HFF-Myc (cell line): ENCODE results near the gene EXOC2.

Source experiments
- DNase-seq: peaks from one replicate; pipeline ENCODE4 v3.0.0-alpha.2; 2011; ENCODE audit warnings: low read depth; ENCODE audit errors: extremely low read depth
- H3K4me3 ChIP-seq: replicated peaks from 2 replicates; pipeline ENCODE4 v1.5.1; 2011; ENCODE audit warnings: low read depth, mild to moderate bottlenecking, control low read depth, low read length
- CTCF ChIP-seq: IDR thresholded peaks from 2 replicates; pipeline ENCODE4 v1.5.1; 2012; ENCODE audit warnings: mild to moderate bottlenecking, low read depth, low read length, control low read depth; ENCODE audit errors: missing control alignments

Gene EXOC2

GRCh38 chr6:680251-680650 is 12.7 kb downstream of the EXOC2 start:
- H3K4me3 ChIP-seq = no peak overlapping the region
- no peak for TF ChIP-seq CTCF
- no peak for DNase-seq

- no peak overlapping the region for H3K4me3 ChIP-seq
- DNase-seq = no peak
- TF ChIP-seq CTCF = no peak
Measured at GRCh38 chr6:679282-679681, 13.7 kb downstream of the EXOC2 start.

GRCh38 chr6:678520-678919 is 14.4 kb downstream of the EXOC2 start:
- DNase-seq = no peak
- no peak overlapping the region for H3K4me3 ChIP-seq
- no peak for TF ChIP-seq CTCF

GRCh38 chr6:677919-678318 is 15.0 kb downstream of the EXOC2 start:
- no peak for TF ChIP-seq CTCF
- DNase-seq = no peak

GRCh38 chr6:674956-675355 is 18.0 kb downstream of the EXOC2 start:
- H3K4me3 ChIP-seq = no peak overlapping the region

More at GRCh38 chr6:677919-678318, 15.0 kb downstream of the EXOC2 start:
- H3K4me3 ChIP-seq = no peak overlapping the region

GRCh38 chr6:674406-674805 is 18.5 kb downstream of the EXOC2 start:
- H3K4me3 ChIP-seq = no peak overlapping the region

More at GRCh38 chr6:674956-675355, 18.0 kb downstream of the EXOC2 start:
- no peak for TF ChIP-seq CTCF
- DNase-seq = no peak

More at GRCh38 chr6:674406-674805, 18.5 kb downstream of the EXOC2 start:
- no peak for TF ChIP-seq CTCF
- DNase-seq = no peak
